ENCODE data around the gene JAM3. TPM values are rescaled to one million over a fixed set of nuclear protein-coding genes. Genes with fewer than 3 reads are reported as not detected.

JAM3 gene
- total and polyA plus RNA-seq, 2 of the 8 experiments (the other 6 are each of a cell fraction or from before 2014, with no cell fraction given) = 19.6 to 42.8 TPM

DNA sequence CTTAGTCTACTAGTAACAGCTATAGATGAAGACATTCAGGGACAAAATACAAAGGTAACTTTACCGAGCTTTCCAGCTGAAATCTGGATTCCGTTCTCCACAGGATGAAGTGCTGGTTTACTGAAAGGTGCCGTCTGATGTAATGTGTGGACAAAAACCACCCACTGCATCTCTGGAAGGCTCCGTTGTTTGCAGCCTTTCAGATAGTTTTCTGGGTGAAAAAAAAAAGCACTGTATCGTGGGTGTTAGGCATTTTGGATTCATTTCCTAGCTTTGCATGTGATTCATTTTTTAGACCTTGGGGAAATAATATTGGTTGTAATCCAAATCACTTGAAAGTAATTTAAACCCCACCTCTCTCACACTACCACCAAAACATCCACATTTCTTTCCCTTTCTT is 10.4 kb downstream of the JAM3 start:
- no peak overlapping the region for H3K9ac ChIP-seq (replicated peaks in 1 of 4; ENCODE audit: extremely low read depth in 1 of 4, low read depth in 3 of 4, low read length in 3 of 4)
- H4K91ac ChIP-seq (replicated peaks; ENCODE audit: insufficient read length, low read length) = no peak overlapping the region
- DNase-seq (ENCODE audit: low read depth in 1 of 2, low spot score in 2 of 2) (no peak), FAIRE-seq (no peak)
- H3K18ac ChIP-seq (ENCODE audit: extremely low read depth, low read length) = no peak overlapping the region
- ChIA-PET POLR2A (ENCODE audit: partially characterized antibody) (interaction anchor here (0.6 kb wide), 1 partner anchor 191 kb away, joined by 3 read pairs; no protein-coding TSS in a partner anchor), CTCF (ENCODE audit: partially characterized antibody) (interaction anchor here (1.0 to 3.1 kb wide), 4 partner anchors 9 to 63 kb away, joined by 3 to 12 read pairs (median 7); partner anchors contain the start of gene JAM3)
- no peaks in the 10 kb centered on the region; a peak in 1 of 7 replicates for H3K4me1 ChIP-seq (replicated peaks in 1 of 4; ENCODE audit: control insufficient read depth in 3 of 4, insufficient read depth in 4 of 4, low read length in 3 of 4)
- H2BK5ac ChIP-seq (ENCODE audit: low read depth, low read length) = no peak overlapping the region
- H2AK5ac ChIP-seq (ENCODE audit: low read depth, low read length) = no peak overlapping the region
- H3K79me1 ChIP-seq (ENCODE audit: low read depth, low read length) = no peaks in the 10 kb centered on the region
- no peak overlapping the region for H3K4me2 ChIP-seq (ENCODE audit: insufficient read depth in 1 of 2, low read depth in 2 of 2, low read length in 2 of 2)
- no peak overlapping the region for H4K8ac ChIP-seq (ENCODE audit: extremely low read depth, insufficient read depth, low read length)
- no peak overlapping the region for H4K5ac ChIP-seq (ENCODE audit: insufficient read length, low read depth, low read length)
- H3K14ac ChIP-seq (ENCODE audit: insufficient read length) = no peak overlapping the region
- peaks cover 0 to 2% (median 0%) of the 10 kb centered on the region in 4 experiments; a peak in 2 of 8 replicates for H3K36me3 ChIP-seq (ENCODE audit: control insufficient read depth in 2 of 4, insufficient read depth in 4 of 4, low read length in 3 of 4)
- H3K27ac ChIP-seq (ENCODE audit: low read depth, low read length) = no peak overlapping the region
- H3K27me3 ChIP-seq (replicated peaks in 1 of 4; ENCODE audit: control insufficient read depth in 3 of 4, extremely low read depth in 1 of 4, insufficient read depth in 3 of 4, low read length in 3 of 4) = no peaks in the 10 kb centered on the region
- H2BK120ac ChIP-seq (replicated peaks; ENCODE audit: low read depth, low read length) = no peak overlapping the region
- no peaks in the 10 kb centered on the region for H4K20me1 ChIP-seq (replicated peaks in 1 of 2; ENCODE audit: control insufficient read depth in 1 of 2, insufficient read depth in 2 of 2, low read length in 2 of 2)
- H3K4ac ChIP-seq (replicated peaks; ENCODE audit: insufficient read length, low read depth, low read length) = no peak overlapping the region
- no peaks in the 10 kb centered on the region for H3K23me2 ChIP-seq (ENCODE audit: low read depth, low read length)
- no peak for TF ChIP-seq YY1 (IDR thresholded peaks at IDR 0.05; ENCODE audit: low read depth, low read length)
- TF ChIP-seq, protein P1, sequence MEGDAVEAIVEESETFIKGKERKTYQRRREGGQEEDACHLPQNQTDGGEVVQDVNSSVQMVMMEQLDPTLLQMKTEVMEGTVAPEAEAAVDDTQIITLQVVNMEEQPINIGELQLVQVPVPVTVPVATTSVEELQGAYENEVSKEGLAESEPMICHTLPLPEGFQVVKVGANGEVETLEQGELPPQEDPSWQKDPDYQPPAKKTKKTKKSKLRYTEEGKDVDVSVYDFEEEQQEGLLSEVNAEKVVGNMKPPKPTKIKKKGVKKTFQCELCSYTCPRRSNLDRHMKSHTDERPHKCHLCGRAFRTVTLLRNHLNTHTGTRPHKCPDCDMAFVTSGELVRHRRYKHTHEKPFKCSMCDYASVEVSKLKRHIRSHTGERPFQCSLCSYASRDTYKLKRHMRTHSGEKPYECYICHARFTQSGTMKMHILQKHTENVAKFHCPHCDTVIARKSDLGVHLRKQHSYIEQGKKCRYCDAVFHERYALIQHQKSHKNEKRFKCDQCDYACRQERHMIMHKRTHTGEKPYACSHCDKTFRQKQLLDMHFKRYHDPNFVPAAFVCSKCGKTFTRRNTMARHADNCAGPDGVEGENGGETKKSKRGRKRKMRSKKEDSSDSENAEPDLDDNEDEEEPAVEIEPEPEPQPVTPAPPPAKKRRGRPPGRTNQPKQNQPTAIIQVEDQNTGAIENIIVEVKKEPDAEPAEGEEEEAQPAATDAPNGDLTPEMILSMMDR (IDR thresholded peaks at IDR 0.05; ENCODE audit: control extremely low read depth in 1 of 3, insufficient read depth in 1 of 3, low read depth in 1 of 3, low read length in 3 of 3) = no peak
- peaks cover 0 to 25% of the 10 kb centered on the region in 2 experiments; a peak in 2 of 4 replicates for H3K79me2 ChIP-seq (ENCODE audit: control insufficient read depth in 1 of 2, insufficient read depth in 2 of 2, low read length in 2 of 2)
- WGBS, 2 experiments (ENCODE audit: extremely low coverage in 1 of 2, insufficient coverage in 1 of 2, insufficient read length in 1 of 2, insufficient replicate concordance in 2 of 2, low coverage in 1 of 2, low lambda C conversion rate in 2 of 2, missing lambda C conversion rate in 1 of 2) = 89% methylated on average over 5 of the region's 5 CpGs; no CpG with 5 or more reads in 1 of the 2 experiments
- no peak overlapping the region for H2AFZ ChIP-seq (ENCODE audit: low read length)
- no peak overlapping the region for H2BK20ac ChIP-seq (ENCODE audit: low read length)
- H2BK12ac ChIP-seq (ENCODE audit: low read depth, low read length) = no peak overlapping the region
- H2BK15ac ChIP-seq (ENCODE audit: low read length) = no peak overlapping the region
- peaks cover 13 to 18% of the 10 kb centered on the region in 2 experiments; a peak in 3 of 4 replicates for H3K9me3 ChIP-seq (ENCODE audit: insufficient read depth in 2 of 2, low read depth in 1 of 2, low read length in 1 of 2)
- no peak overlapping the region for H3K23ac ChIP-seq (ENCODE audit: insufficient read length)
- H3K4me3 ChIP-seq (ENCODE audit: extremely low read depth in 1 of 4, insufficient read depth in 2 of 4, low read depth in 3 of 4, low read length in 4 of 4) = no peak overlapping the region
- H3K56ac ChIP-seq (replicated peaks; ENCODE audit: insufficient read length, low read depth, low read length) = no peak overlapping the region

All from H1 (cell line).